AG10803 (cell line): ENCODE measurements around the gene KCNAB1.

Experiments used
- DNase-seq: peaks from one replicate; pipeline ENCODE4 v3.0.0; 2010; ENCODE audit warnings: low read depth
- H3K4me3 ChIP-seq: 2 replicates; pipeline ENCODE4 v1.5.1; 2011; ENCODE audit warnings: mild to moderate bottlenecking, low read length, control low read depth
- CTCF ChIP-seq: conservative IDR thresholded peaks from 2 replicates; pipeline ENCODE4 v1.5.1; 2011; ENCODE audit warnings: mild to moderate bottlenecking, low read length, control low read depth, inconsistent platforms

KCNAB1 gene

GRCh38 chr3:156358232-156358631 lies 237.9 kb downstream of the KCNAB1 start:
- DNase-seq: no peak
- no peak overlapping the region for H3K4me3 ChIP-seq
- TF ChIP-seq CTCF: no peak

- H3K4me3 ChIP-seq: no peak overlapping the region
- no peak for TF ChIP-seq CTCF
- no peak for DNase-seq
Observed at GRCh38 chr3:156359368-156359767, 239.0 kb downstream of the KCNAB1 start.

GRCh38 chr3:156360083-156360482 lies 239.7 kb downstream of the KCNAB1 start:
- no peak overlapping the region for H3K4me3 ChIP-seq
- DNase-seq: no peak
- no peak for TF ChIP-seq CTCF

- TF ChIP-seq CTCF: no peak
Observed at GRCh38 chr3:156360963-156361362, 240.6 kb downstream of the KCNAB1 start.

GRCh38 chr3:156366559-156366958 lies 246.2 kb downstream of the KCNAB1 start:
- no peak for TF ChIP-seq CTCF
- H3K4me3 ChIP-seq: no peak overlapping the region
- no peak for DNase-seq

More at GRCh38 chr3:156360963-156361362, 240.6 kb downstream of the KCNAB1 start:
- no peak overlapping the region for H3K4me3 ChIP-seq
- DNase-seq: no peak

- DNase-seq: no peak
- TF ChIP-seq CTCF: no peak
Observed at GRCh38 chr3:156368189-156368588, 247.8 kb downstream of the KCNAB1 start.

GRCh38 chr3:156371701-156372100 lies 251.3 kb downstream of the KCNAB1 start:
- H3K4me3 ChIP-seq: no peak overlapping the region
- no peak for TF ChIP-seq CTCF
- DNase-seq: no peak

More at GRCh38 chr3:156368189-156368588, 247.8 kb downstream of the KCNAB1 start:
- no peak overlapping the region for H3K4me3 ChIP-seq
